Peyer's patch (tissue), 4 donors: Measurements from ENCODE around the gene ZFC3H1.

Experiments used
- POLR2A ChIP-seq, 2 donors: fragments of 450-650 bp; IDR thresholded peaks; one replicate each; pipeline ENCODE4 v1.5.1; 2017; ENCODE audit warnings: antibody characterized with exemption in 2 of 2, mild to moderate bottlenecking in 2 of 2, moderate library complexity in 2 of 2
- TF ChIP-seq, protein P1 (sequence below), 6 experiments: fragments of 450-650 bp in 4 of 6; fragments of 200-600 bp in 2 of 6; sonication (generic) in 1 of 6; IDR thresholded peaks; one replicate each; pipeline ENCODE4 v1.5.1; 2017 to 2019; ENCODE audit warnings: antibody characterized with exemption in 6 of 6, mild to moderate bottlenecking in 3 of 6, moderate library complexity in 1 of 6

DNA sequence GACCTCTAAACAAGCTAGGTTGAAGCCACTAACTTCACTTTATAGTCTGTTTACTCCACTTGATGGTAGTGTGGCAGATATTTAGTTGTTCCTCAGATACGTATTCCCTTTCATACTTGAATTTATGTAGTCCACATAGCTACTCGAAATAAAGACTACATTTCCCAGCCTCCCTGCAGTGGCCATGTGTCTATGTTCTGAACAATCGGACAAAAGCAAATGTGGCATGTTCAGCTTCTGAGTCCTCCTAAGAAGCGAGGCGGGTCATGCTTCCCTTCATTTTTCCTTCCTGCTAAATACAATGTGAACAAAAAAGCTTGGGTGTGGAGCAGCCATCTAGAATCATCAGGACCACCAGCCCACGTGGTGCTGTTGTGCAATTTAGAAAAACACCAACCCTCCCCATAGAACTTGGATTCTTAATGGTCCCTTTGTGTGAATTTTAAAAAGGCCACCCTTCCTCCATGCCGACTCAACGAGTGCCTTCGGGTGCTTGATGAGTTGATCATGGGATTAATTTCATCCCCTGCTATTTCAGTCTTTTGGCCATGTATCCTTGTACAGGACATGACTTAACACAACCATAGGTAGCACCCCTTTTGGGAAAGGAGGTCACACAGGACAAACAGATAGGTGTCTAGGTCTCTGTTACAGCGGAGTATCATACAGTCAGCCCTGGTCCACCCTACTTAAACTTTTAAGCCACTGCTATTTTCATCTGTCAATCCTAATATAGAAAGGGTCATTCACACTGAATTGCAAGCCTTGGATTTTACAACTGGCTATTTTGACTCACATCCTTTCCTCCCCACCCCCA, 60.7 kb downstream of the ZFC3H1 start:
- TF ChIP-seq, protein P1, sequence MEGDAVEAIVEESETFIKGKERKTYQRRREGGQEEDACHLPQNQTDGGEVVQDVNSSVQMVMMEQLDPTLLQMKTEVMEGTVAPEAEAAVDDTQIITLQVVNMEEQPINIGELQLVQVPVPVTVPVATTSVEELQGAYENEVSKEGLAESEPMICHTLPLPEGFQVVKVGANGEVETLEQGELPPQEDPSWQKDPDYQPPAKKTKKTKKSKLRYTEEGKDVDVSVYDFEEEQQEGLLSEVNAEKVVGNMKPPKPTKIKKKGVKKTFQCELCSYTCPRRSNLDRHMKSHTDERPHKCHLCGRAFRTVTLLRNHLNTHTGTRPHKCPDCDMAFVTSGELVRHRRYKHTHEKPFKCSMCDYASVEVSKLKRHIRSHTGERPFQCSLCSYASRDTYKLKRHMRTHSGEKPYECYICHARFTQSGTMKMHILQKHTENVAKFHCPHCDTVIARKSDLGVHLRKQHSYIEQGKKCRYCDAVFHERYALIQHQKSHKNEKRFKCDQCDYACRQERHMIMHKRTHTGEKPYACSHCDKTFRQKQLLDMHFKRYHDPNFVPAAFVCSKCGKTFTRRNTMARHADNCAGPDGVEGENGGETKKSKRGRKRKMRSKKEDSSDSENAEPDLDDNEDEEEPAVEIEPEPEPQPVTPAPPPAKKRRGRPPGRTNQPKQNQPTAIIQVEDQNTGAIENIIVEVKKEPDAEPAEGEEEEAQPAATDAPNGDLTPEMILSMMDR (IDR thresholded peaks at IDR 0.05): no peak
- no peak for TF ChIP-seq POLR2A (IDR thresholded peaks at IDR 0.05)
